IMR-90 (cell line): ENCODE results near the gene POLR2E. TPM values are rescaled to one million over a fixed set of nuclear protein-coding genes. Genes with fewer than 3 reads are reported as not detected.

Experiments used
- ATAC-seq: fragments of 200-7000 bp; cut with Tn5 transposase; 2 replicates; pipeline ENCODE4 v1.9.1; 2020; ENCODE audit warnings: low read depth, mild to moderate bottlenecking, moderate library complexity
- BruUV-seq: library from RNA; stranded (reverse); fragments of 400-500 nt; replicated peaks from 2 replicates; lab custom pipeline; 2021; lab: Mats Ljungman, UMichigan
- CTCF ChIA-PET: fragments of 300-600 bp; formaldehyde crosslinking; extraction: SDS; loops from one replicate; lab custom pipeline; 2021; ENCODE audit warnings: antibody characterized with exemption; lab: Yijun Ruan, JAX
- POLR2A ChIA-PET: fragments of 300-600 bp; sonication (Branson Sonifier 250); formaldehyde crosslinking; loops from one replicate; lab custom pipeline; 2022; ENCODE audit warnings: antibody characterized with exemption; ENCODE audit not compliant: unreplicated experiment; lab: Charles Lee
- DNase-seq: peaks from one replicate; pipeline ENCODE4 v3.0.0; 2013
- H2AFZ ChIP-seq: replicated peaks from 2 replicates; pipeline ENCODE3; 2013; ENCODE audit warnings: low read length, mild to moderate bottlenecking; ENCODE audit not compliant: poor library complexity
- H2AK5ac ChIP-seq: 2 replicates; pipeline ENCODE4 v1.6.1; 2013; ENCODE audit warnings: low read depth, low read length, inconsistent platforms
- H2AK9ac ChIP-seq: replicated peaks from 2 replicates; pipeline ENCODE3; 2013; ENCODE audit warnings: mild to moderate bottlenecking, low read depth, low read length, moderate library complexity; ENCODE audit not compliant: poor library complexity
- H2BK120ac ChIP-seq: 2 replicates; pipeline ENCODE4 v1.6.1; 2013; ENCODE audit warnings: low read depth, low read length, inconsistent platforms
- H2BK15ac ChIP-seq: 3 replicates; pipeline ENCODE4 v1.6.1; 2013; ENCODE audit warnings: low read depth, low read length, inconsistent platforms
- H2BK20ac ChIP-seq: 2 replicates; pipeline ENCODE4 v1.6.1; 2013; ENCODE audit warnings: low read depth, mild to moderate bottlenecking, inconsistent platforms, low read length, moderate library complexity
- H2BK5ac ChIP-seq: 2 replicates; pipeline ENCODE4 v1.6.1; 2013; ENCODE audit warnings: mild to moderate bottlenecking, low read depth, low read length, inconsistent platforms; ENCODE audit not compliant: poor library complexity, severe bottlenecking
- H3K14ac ChIP-seq: replicated peaks from 2 replicates; pipeline ENCODE4 v1.6.1; 2013; ENCODE audit warnings: low read depth, low read length, inconsistent platforms
- H3K18ac ChIP-seq: 2 replicates; pipeline ENCODE4 v1.6.1; 2013; ENCODE audit warnings: low read depth, low read length, control low read depth
- H3K23ac ChIP-seq: 2 replicates; pipeline ENCODE4 v1.6.1; 2013; ENCODE audit warnings: low read depth, low read length, inconsistent platforms
- H3K27ac ChIP-seq: 2 replicates; pipeline ENCODE4 v1.5.1; 2013; ENCODE audit warnings: mild to moderate bottlenecking, control low read depth, low read length; ENCODE audit not compliant: insufficient read depth
- H3K27me3 ChIP-seq: 2 replicates; pipeline ENCODE4 v1.6.1; 2013; ENCODE audit warnings: low read length; ENCODE audit not compliant: control insufficient read depth, insufficient read depth
- H3K36me3 ChIP-seq: 2 replicates; pipeline ENCODE4 v1.6.1; 2013; ENCODE audit warnings: low read length, mixed read lengths; ENCODE audit not compliant: control insufficient read depth, insufficient read depth
- H3K4ac ChIP-seq: 2 replicates; pipeline ENCODE4 v1.6.1; 2013; ENCODE audit warnings: low read depth, low read length, inconsistent platforms
- H3K4me1 ChIP-seq: 2 replicates; pipeline ENCODE4 v1.6.1; 2013; ENCODE audit warnings: low read length, mixed read lengths; ENCODE audit not compliant: control insufficient read depth, insufficient read depth
- H3K4me2 ChIP-seq: 2 replicates; pipeline ENCODE4 v1.6.1; 2013; ENCODE audit warnings: low read depth, mild to moderate bottlenecking, control low read depth, low read length, moderate library complexity
- H3K4me3 ChIP-seq: 2 replicates; pipeline ENCODE4 v1.5.1; 2013; ENCODE audit warnings: low read depth, mild to moderate bottlenecking, control low read depth, low read length, moderate library complexity; ENCODE audit not compliant: insufficient read depth
- H3K56ac ChIP-seq: 2 replicates; pipeline ENCODE4 v1.6.1; 2013; ENCODE audit warnings: low read length, inconsistent platforms; ENCODE audit not compliant: insufficient read depth; ENCODE audit errors: extremely low read depth
- H3K79me1 ChIP-seq, 2 experiments: 2 replicates each; pipeline ENCODE4 v1.6.1; 2013; ENCODE audit warnings: low read length in 2 of 2, inconsistent platforms in 1 of 2, low read depth in 1 of 2
- H3K9ac ChIP-seq: 2 replicates; pipeline ENCODE4 v1.6.1; 2013; ENCODE audit warnings: low read depth, low read length, control low read depth
- H3K9me1 ChIP-seq: 2 replicates; pipeline ENCODE4 v1.6.1; 2013; ENCODE audit warnings: low read length, inconsistent platforms; ENCODE audit not compliant: insufficient read depth
- H3K9me3 ChIP-seq: 2 replicates; pipeline ENCODE4 v1.6.1; 2013; ENCODE audit warnings: low read length; ENCODE audit not compliant: control insufficient read depth, insufficient read depth
- H4K20me1 ChIP-seq: 2 replicates; pipeline ENCODE4 v1.6.1; 2013; ENCODE audit warnings: low read length, inconsistent platforms; ENCODE audit not compliant: insufficient read depth
- H4K5ac ChIP-seq: 2 replicates; pipeline ENCODE4 v1.6.1; 2013; ENCODE audit warnings: mild to moderate bottlenecking, low read depth, low read length, control low read depth
- H4K8ac ChIP-seq, 2 experiments: 2 replicates each; pipeline ENCODE4 v1.6.1; 2013; ENCODE audit warnings: low read depth in 2 of 2, low read length in 2 of 2, control low read depth in 1 of 2, inconsistent platforms in 1 of 2
- H4K91ac ChIP-seq: 2 replicates; pipeline ENCODE4 v1.6.1; 2013; ENCODE audit warnings: low read depth, low read length, inconsistent platforms; ENCODE audit not compliant: insufficient read depth
- CEBPB ChIP-seq: IDR thresholded peaks from 2 replicates; pipeline ENCODE4 v1.6.1; 2012; ENCODE audit warnings: low read depth, low read length, improper control_type of control experiment
- MAFK ChIP-seq: IDR thresholded peaks from 2 replicates; pipeline ENCODE4 v1.6.1; 2012; ENCODE audit warnings: low read depth, low read length, improper control_type of control experiment
- SMC3 ChIP-seq: fragments of 150-350 bp; IDR thresholded peaks from 2 replicates; pipeline ENCODE4 v1.6.1; 2016; ENCODE audit warnings: low read depth, mild to moderate bottlenecking, antibody characterized with exemption, low read length, moderate library complexity
- WGBS, 2 experiments: methylation state at CpG; one replicate each; pipeline versions ENCODE4 v1.1.5 to v1.1.7; 2013; ENCODE audit warnings: missing lambda C conversion rate in 2 of 2; ENCODE audit not compliant: insufficient read length in 1 of 2; ENCODE audit errors: extremely low coverage in 2 of 2; 5-methylcytosine and 5-hydroxymethylcytosine counted together
- dilution Hi-C: fragments of 300-500 bp; cut with HindIII; formaldehyde crosslinking; loops from one replicate; pipeline ENCODE4 v1.14.3; 2018; ENCODE audit warnings: low sequenced_read_pairs; ENCODE audit not compliant: unreplicated experiment
- in situ Hi-C: fragments of 300-500 bp; cut with MboI; formaldehyde crosslinking; loops from 3 replicates; pipeline ENCODE4 v1.14.3; 2019; ENCODE audit warnings: low sequenced_read_pairs, inconsistent platforms, mixed read lengths
- intact Hi-C: fragments of 100-400 bp; cut with micrococcal nuclease; formaldehyde crosslinking; loops from 2 replicates; pipeline ENCODE4 v1.10.0; 2022
- polyA plus RNA-seq, 3 experiments: library from polyadenylated mRNA; depleted of rRNA; stranded (reverse); fragments of >200 nt; gene quantifications; 2 replicates each; pipeline ENCODE4 v1.2.3, GENCODE V29; 2012; ENCODE audit warnings: low replicate concordance in 1 of 3
- total RNA-seq: library from RNA; depleted of rRNA; stranded (reverse); fragments of >200 nt; gene quantifications from 2 replicates; pipeline ENCODE4 v1.2.3, GENCODE V29; 2012
- TF ChIP-seq, protein P1 (sequence below): fragments of 150-350 bp; IDR thresholded peaks from 2 replicates; pipeline ENCODE4 v1.6.1; 2017; ENCODE audit warnings: mild to moderate bottlenecking, antibody characterized with exemption, low read length, low read depth

The POLR2E gene
- total and polyA plus RNA-seq, 2 of the 4 experiments (the other 2 are of a cell fraction), result 294 to 391 TPM

- dilution Hi-C loops (no loop called here), in situ Hi-C loops (no loop called here), intact Hi-C loops (no loop called here)
- H4K5ac ChIP-seq, result no peak overlapping the region
- no peak overlapping the region for H2BK15ac ChIP-seq
- DNase-seq, result no peak
- no peak overlapping the region for H3K4me3 ChIP-seq
- no peak overlapping the region for H2BK5ac ChIP-seq
- no peak overlapping the region for H2BK120ac ChIP-seq
- no peak overlapping the region for H2AK9ac ChIP-seq
- no peak overlapping the region for H3K14ac ChIP-seq
- no peaks in the 10 kb centered on the region for H3K36me3 ChIP-seq
- no TSS peak for BruUV-seq
- no peak overlapping the region for H3K56ac ChIP-seq
- POLR2A ChIA-PET, result no interaction called here
- H3K4me1 ChIP-seq, result peaks cover 2% of the 10 kb centered on the region; the same call in 1 of the 2 replicates
- no peak for ATAC-seq
- no peak overlapping the region for H3K18ac ChIP-seq
- no peaks in the 10 kb centered on the region for H3K79me1 ChIP-seq
- no peak overlapping the region for H4K91ac ChIP-seq
- H3K9ac ChIP-seq, result no peak overlapping the region
- peaks cover 2% of the 10 kb centered on the region; the same call in 1 of the 2 replicates for H3K9me3 ChIP-seq
- H3K9me1 ChIP-seq, result no peaks in the 10 kb centered on the region
- no peak overlapping the region for H3K4ac ChIP-seq
- H2AK5ac ChIP-seq, result no peak overlapping the region
- no peak overlapping the region for H2BK20ac ChIP-seq
- no peak overlapping the region for H3K27ac ChIP-seq
- WGBS, 2 experiments, result 91% methylated on average over 20 of the region's 33 CpGs; no CpG with 5 or more reads in 1 of the 2 experiments
- H3K23ac ChIP-seq, result no peak overlapping the region
- H2AFZ ChIP-seq, result no peak overlapping the region
- H4K8ac ChIP-seq, result no peak overlapping the region
- H3K27me3 ChIP-seq, result no peaks in the 10 kb centered on the region
- H3K4me2 ChIP-seq, result no peak overlapping the region
- CTCF ChIA-PET, result no interaction called here
- H4K20me1 ChIP-seq, result no peaks in the 10 kb centered on the region; the same call in 1 of the 2 replicates
- TF ChIP-seq, protein P1, sequence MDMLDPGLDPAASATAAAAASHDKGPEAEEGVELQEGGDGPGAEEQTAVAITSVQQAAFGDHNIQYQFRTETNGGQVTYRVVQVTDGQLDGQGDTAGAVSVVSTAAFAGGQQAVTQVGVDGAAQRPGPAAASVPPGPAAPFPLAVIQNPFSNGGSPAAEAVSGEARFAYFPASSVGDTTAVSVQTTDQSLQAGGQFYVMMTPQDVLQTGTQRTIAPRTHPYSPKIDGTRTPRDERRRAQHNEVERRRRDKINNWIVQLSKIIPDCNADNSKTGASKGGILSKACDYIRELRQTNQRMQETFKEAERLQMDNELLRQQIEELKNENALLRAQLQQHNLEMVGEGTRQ, result no peak
- TF ChIP-seq SMC3 (no peak), MAFK (no peak), CEBPB (no peak)
Observed at GRCh38 chr19:1046117-1046626, 49.0 kb downstream of the POLR2E start.
